ENCODE measurements around the gene TMIGD1. TPM values are rescaled to one million over a fixed set of nuclear protein-coding genes. Genes with fewer than 3 reads are reported as not detected.

TMIGD1 gene
- total and polyA plus RNA-seq, 10 donors, result not detected

- Histone ChIP-seq H3K4me3 (no peak overlapping the region), H3K27ac (no peak overlapping the region), H3K4me1 (no peaks in the 10 kb centered on the region), H3K9me3 (no peaks in the 10 kb centered on the region), H3K27me3 (replicated peaks in 1 of 7) (no peaks in the 10 kb centered on the region), H3K36me3 (peaks cover 2 to 100% (median 69%) of the 10 kb centered on the region in 6 donors)
- DNase-seq, result no peak
- intact Hi-C loops (cut with DNase I; ENCODE audit: low total_unique reads), result loop anchor here (10.0 kb wide), 1 partner anchor 141 kb away; no protein-coding TSS in a partner anchor
- TF ChIP-seq CTCF (IDR thresholded peaks at IDR 0.05 in 8 of 11, conservative IDR thresholded peaks at IDR 0.05 in 3 of 11), result no peak
- no peak for TF ChIP-seq POLR2A (IDR thresholded peaks at IDR 0.05)
- no peak for TF ChIP-seq POLR2AphosphoS5 (IDR thresholded peaks at IDR 0.05)
- WGBS, 5 donors, result 71 to 81% (median 81%) methylated on average over 2 of the region's 2 CpGs
Observed at GRCh38 chr17:30275911-30276310, 57.9 kb downstream of the TMIGD1 start.

- intact Hi-C loops (cut with DNase I; ENCODE audit: low total_unique reads), result loop anchor here (10.0 kb wide), 1 partner anchor 140 kb away; no protein-coding TSS in a partner anchor
- no peaks in the 10 kb centered on the region for H3K4me1 ChIP-seq
- 90 to 98% (median 95%) methylated on average over 3 of the region's 3 CpGs for WGBS, 5 donors
- H3K4me3 ChIP-seq, result no peak overlapping the region
- TF ChIP-seq POLR2AphosphoS5 (IDR thresholded peaks at IDR 0.05), result no peak
- no peak for TF ChIP-seq CTCF (IDR thresholded peaks at IDR 0.05 in 8 of 11, conservative IDR thresholded peaks at IDR 0.05 in 3 of 11)
- no peak for TF ChIP-seq POLR2A (IDR thresholded peaks at IDR 0.05)
- no peak for DNase-seq
- peaks cover 2 to 100% (median 70%) of the 10 kb centered on the region in 6 donors for H3K36me3 ChIP-seq
- H3K27me3 ChIP-seq (replicated peaks in 1 of 7), result no peaks in the 10 kb centered on the region
- no peak overlapping the region for H3K27ac ChIP-seq
- no peaks in the 10 kb centered on the region for H3K9me3 ChIP-seq
Observed at GRCh38 chr17:30274887-30275286, 59.0 kb downstream of the TMIGD1 start.

GRCh38 chr17:30273373-30273772, 60.5 kb downstream of the TMIGD1 start:
- no peak for DNase-seq
- 94 to 98% (median 96%) methylated on average over 6 of the region's 6 CpGs for WGBS, 5 donors
- TF ChIP-seq CTCF (IDR thresholded peaks at IDR 0.05 in 8 of 11, conservative IDR thresholded peaks at IDR 0.05 in 3 of 11), result no peak
- no peak for TF ChIP-seq POLR2AphosphoS5 (IDR thresholded peaks at IDR 0.05)
- no peak for TF ChIP-seq POLR2A (IDR thresholded peaks at IDR 0.05)
- H3K27me3 ChIP-seq (replicated peaks in 1 of 7), result no peaks in the 10 kb centered on the region
- H3K27ac ChIP-seq, result no peak overlapping the region
- no peaks in the 10 kb centered on the region for H3K4me1 ChIP-seq
- no peaks in the 10 kb centered on the region for H3K9me3 ChIP-seq
- H3K4me3 ChIP-seq, result no peak overlapping the region
- intact Hi-C loops (cut with DNase I; ENCODE audit: low total_unique reads), result loop anchor here (10.0 kb wide), 1 partner anchor 139 kb away; no protein-coding TSS in a partner anchor
- H3K36me3 ChIP-seq, result peaks cover 2 to 100% (median 64%) of the 10 kb centered on the region in 6 donors

GRCh38 chr17:30271102-30271501, 62.8 kb downstream of the TMIGD1 start:
- Histone ChIP-seq H3K27me3 (replicated peaks in 1 of 7) (no peaks in the 10 kb centered on the region), H3K4me1 (no peaks in the 10 kb centered on the region), H3K36me3 (peaks cover 2 to 100% (median 69%) of the 10 kb centered on the region in 6 donors), H3K4me3 (no peak overlapping the region), H3K9me3 (no peaks in the 10 kb centered on the region), H3K27ac (no peak overlapping the region)
- TF ChIP-seq POLR2AphosphoS5 (IDR thresholded peaks at IDR 0.05) (no peak), CTCF (IDR thresholded peaks at IDR 0.05 in 8 of 11, conservative IDR thresholded peaks at IDR 0.05 in 3 of 11) (no peak), POLR2A (IDR thresholded peaks at IDR 0.05) (no peak)
- intact Hi-C loops (cut with DNase I; ENCODE audit: low total_unique reads), result loop anchor here (10.0 kb wide), 1 partner anchor 136 kb away; no protein-coding TSS in a partner anchor
- no peak for DNase-seq
- WGBS, 5 donors, result 95 to 98% (median 97%) methylated on average over 6 of the region's 6 CpGs
